Astrocyte of the cerebellum (primary cell): ENCODE measurements around the gene USP54.

ENCODE experiments used
- DNase-seq: peaks from one replicate; pipeline ENCODE4 v3.0.0-alpha.2; 2011; ENCODE audit warnings: low read depth
- H3K4me3 ChIP-seq: 2 replicates; pipeline ENCODE4 v1.5.1; 2011; ENCODE audit warnings: mild to moderate bottlenecking, low read depth, low read length, moderate library complexity
- in situ Hi-C: cut with HindIII; loops from 2 replicates; pipeline ENCODE4 v1.10.0; 2017; ENCODE audit warnings: low sequenced_read_pairs
- TF ChIP-seq, protein P1 (sequence below): IDR thresholded peaks from 2 replicates; pipeline ENCODE4 v1.5.1; 2012; ENCODE audit warnings: low read length, low read depth, moderate library complexity, mild to moderate bottlenecking; ENCODE audit errors: missing control alignments

Gene USP54

DNA sequence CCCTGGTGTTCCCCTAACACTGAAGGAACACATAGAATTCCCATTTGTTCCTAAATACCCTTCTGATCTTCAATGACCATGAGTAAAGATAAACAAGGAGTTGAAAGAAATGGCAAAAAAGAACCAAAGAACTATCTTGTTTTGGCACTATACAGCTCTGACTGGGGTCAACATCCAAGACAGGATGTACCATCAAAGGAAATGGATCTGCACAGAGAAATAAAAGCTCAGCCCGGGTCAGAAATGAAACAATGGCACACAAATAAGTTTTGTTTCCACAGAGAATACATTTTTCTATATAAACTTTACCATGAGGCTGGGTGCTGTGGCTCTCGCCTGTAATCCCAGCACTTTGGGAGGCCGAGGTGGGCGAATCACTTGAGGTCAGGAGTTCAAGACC lies 18.0 kb upstream of the USP54 start:
- DNase-seq, result no peak
- H3K4me3 ChIP-seq, result no peak overlapping the region
- TF ChIP-seq, protein P1, sequence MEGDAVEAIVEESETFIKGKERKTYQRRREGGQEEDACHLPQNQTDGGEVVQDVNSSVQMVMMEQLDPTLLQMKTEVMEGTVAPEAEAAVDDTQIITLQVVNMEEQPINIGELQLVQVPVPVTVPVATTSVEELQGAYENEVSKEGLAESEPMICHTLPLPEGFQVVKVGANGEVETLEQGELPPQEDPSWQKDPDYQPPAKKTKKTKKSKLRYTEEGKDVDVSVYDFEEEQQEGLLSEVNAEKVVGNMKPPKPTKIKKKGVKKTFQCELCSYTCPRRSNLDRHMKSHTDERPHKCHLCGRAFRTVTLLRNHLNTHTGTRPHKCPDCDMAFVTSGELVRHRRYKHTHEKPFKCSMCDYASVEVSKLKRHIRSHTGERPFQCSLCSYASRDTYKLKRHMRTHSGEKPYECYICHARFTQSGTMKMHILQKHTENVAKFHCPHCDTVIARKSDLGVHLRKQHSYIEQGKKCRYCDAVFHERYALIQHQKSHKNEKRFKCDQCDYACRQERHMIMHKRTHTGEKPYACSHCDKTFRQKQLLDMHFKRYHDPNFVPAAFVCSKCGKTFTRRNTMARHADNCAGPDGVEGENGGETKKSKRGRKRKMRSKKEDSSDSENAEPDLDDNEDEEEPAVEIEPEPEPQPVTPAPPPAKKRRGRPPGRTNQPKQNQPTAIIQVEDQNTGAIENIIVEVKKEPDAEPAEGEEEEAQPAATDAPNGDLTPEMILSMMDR, result no peak
- in situ Hi-C loops, result no loop called here

DNA sequence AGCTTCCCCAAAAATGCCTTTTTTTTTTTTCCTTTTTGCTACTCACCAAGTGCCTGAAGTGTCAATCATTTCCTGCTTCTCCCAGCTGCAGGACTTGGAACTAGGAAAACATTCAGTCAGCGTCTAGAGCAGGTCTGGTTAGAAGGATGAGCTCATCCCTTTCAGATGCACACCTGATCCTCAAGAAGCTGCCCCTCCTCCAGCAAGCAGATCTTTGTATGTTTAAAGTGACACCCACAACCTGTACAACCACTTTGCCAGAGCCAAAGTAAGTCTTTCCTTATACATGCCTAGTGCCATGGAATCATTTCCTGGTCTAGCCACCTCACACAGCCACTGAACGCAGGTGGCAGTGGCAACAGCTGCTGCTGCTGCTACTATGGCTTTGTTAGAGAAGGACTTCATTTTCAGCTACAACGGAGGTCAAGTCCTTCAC lies 10.4 kb upstream of the USP54 start:
- DNase-seq, result no peak
- no peak overlapping the region for H3K4me3 ChIP-seq
- in situ Hi-C loops, result loop anchor here (5.0 kb wide), 1 partner anchor 46 kb away; no protein-coding TSS in a partner anchor
- TF ChIP-seq, protein P1, result no peak

DNA sequence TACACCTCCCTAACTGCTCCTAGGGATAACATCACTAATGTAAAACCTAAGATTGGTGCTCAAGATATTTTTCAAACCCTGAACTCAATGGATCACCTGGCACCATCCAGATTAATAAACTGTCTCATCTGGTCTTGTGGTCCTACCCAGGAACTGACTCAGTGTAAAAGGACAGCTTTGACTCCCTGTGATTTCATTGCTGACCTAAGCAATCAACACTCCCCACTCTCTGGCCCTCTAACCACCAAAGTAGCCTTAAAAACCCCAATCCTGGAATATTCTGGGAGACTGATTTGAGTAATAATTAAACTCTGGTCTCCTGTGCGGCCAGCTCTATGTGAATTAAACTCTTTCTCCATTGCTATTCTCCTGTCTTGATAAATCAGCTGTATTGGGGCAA lies 6.2 kb upstream of the USP54 start:
- TF ChIP-seq, protein P1, result no peak
- no peak overlapping the region for H3K4me3 ChIP-seq
- no peak for DNase-seq
- in situ Hi-C loops, result no loop called here

DNA sequence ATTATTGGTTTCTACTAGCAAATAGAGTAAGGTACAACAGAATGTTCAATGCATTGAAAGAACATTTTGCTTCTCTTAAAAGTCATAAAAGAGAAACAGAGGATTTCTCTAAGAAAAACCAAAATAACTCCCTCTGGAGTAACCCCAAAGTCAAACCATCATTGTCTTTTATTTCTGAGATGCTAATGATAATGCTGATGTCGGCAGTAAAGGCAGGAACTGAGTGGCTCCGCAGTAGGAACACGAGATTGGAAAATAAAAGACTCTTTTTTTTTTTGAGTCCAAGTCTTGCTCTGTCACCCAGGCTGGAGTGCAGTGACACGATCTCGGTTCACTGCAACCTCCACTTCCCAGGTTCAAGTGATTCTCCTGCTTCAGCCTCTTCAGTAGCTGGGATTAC lies 2.7 kb upstream of the USP54 start:
- TF ChIP-seq, protein P1, result no peak
- in situ Hi-C loops, result no loop called here
- no peak for DNase-seq

DNA sequence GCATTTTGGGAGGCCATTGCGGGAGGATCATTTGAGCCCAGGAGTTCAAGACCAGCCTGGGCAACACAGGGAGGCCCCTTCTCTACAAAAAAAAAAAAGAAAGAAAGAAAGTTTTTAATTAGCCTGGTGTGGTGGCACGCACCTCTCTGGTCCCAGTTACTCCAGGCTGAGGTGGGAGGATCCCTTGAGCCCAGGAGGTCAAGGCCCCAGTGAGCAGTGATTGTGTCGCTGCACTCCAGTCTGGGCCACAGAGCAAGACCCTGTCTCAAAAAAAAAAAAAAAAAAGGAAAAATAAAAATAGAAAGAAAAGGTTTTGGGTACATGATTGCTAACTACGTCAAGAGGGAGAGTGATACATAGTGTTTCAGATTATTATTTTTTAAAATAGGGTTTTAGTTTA lies 2.0 kb upstream of the USP54 start:
- no peak overlapping the region for H3K4me3 ChIP-seq
- no peak for DNase-seq
- in situ Hi-C loops, result no loop called here
- TF ChIP-seq, protein P1, result no peak

More for the DNA sequence above, 2.7 kb upstream of the USP54 start:
- no peak overlapping the region for H3K4me3 ChIP-seq

DNA sequence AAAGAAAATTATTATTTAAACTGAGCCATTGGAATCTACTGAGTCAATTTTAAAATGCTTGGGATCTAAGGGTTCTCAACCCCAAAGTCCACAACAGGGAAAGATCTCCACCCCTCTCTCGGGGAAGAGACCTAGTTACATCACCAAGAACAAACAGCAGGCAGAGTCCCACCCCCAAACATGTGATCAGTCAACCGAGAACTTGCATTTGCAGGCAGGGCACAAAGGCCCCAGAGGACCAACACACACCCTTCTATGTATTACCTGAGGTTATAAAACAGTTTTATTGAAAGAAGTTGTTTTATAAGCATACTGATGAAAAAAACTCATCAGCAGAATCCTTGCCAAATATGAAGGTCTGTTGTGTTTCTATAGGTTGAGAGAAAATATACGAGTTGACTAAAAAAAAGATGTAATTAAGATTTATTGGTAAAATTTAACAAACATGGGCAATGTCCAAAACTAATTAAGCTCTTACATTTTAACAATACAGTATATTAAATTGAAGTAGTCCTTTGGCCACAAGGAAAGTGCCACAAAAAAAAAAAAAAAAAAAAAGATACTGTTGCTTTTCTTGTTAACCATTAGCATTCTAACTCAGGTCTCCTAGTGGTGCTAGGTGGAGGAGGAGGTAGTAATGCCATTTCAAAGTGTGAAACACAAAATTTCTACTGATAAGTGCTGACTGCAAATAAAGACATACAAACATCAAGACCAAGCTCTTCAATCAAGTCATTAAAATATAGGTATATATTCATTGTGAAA lies 975 bp upstream of the USP54 start:
- in situ Hi-C loops, result no loop called here
- H3K4me3 ChIP-seq, result no peak overlapping the region
- DNase-seq, result no peak
- TF ChIP-seq, protein P1, result no peak
